ENCODE data around the gene DGKZ.
"Not testable (repeated sequence)": the region's sequence is repeated elsewhere in the genome, so short reads cannot be mapped to it uniquely, and the experiment has no call there.

Gene DGKZ

DNA sequence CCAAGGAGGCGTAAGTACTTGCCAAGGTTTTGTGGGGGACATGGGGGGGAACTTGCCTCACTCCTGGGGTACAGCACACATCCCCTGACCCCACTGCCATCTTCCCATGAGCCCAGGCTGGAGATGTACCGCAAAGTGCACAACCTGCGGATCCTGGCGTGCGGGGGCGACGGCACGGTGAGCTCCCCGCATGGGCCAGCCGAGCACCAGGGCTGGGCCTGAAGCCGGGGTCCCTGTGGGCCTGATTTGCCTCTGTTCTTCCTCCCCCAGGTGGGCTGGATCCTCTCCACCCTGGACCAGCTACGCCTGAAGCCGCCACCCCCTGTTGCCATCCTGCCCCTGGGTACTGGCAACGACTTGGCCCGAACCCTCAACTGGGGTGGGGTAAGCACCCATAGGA, 25.2 kb downstream of the DGKZ start:
- H3K4me1 ChIP-seq (ENCODE audit: control insufficient read depth in 2 of 2, insufficient read depth in 1 of 2, low read depth in 1 of 2, low read length in 2 of 2); H3K18ac ChIP-seq (ENCODE audit: low read length); H2BK15ac ChIP-seq (ENCODE audit: low read length); H3K23ac ChIP-seq (ENCODE audit: low read depth, low read length, poor library complexity); H2AFZ ChIP-seq (ENCODE audit: low read length); H3K27ac ChIP-seq (replicated peaks; ENCODE audit: low read length); H3K4ac ChIP-seq (ENCODE audit: low read length); H3K79me1 ChIP-seq (ENCODE audit: low read depth, low read length); H3K9me3 ChIP-seq (replicated peaks in 1 of 2; ENCODE audit: control insufficient read depth in 2 of 2, insufficient read depth in 1 of 2, low read depth in 1 of 2, low read length in 2 of 2); H3K4me3 ChIP-seq (ENCODE audit: low read length in 2 of 2); DNase-seq (ENCODE audit: low spot score); H3K27me3 ChIP-seq (ENCODE audit: control insufficient read depth in 3 of 3, insufficient read depth in 3 of 3, low read depth in 1 of 3, low read length in 3 of 3); H3K14ac ChIP-seq (ENCODE audit: low read length); H2AK5ac ChIP-seq (ENCODE audit: low read depth, low read length); H2BK5ac ChIP-seq (ENCODE audit: low read length); H2BK120ac ChIP-seq (ENCODE audit: low read depth, low read length); H2BK12ac ChIP-seq (ENCODE audit: low read length); H4K91ac ChIP-seq (ENCODE audit: low read depth, low read length, poor library complexity); H4K8ac ChIP-seq (ENCODE audit: low read depth, low read length): not testable (repeated sequence)
- Histone ChIP-seq H3K36me3 (replicated peaks in 1 of 2; ENCODE audit: control insufficient read depth in 2 of 2, insufficient read depth in 2 of 2, low read length in 2 of 2) (peaks cover 24 to 70% of the 10 kb centered on the region in 2 donors), H3K4me2 (ENCODE audit: insufficient read depth, low read length, poor library complexity, severe bottlenecking) (peak overlapping the region; percentile 2), H3K9ac (ENCODE audit: low read depth, low read length, poor library complexity) (peak overlapping the region; percentile 60)
- no CpG with 5 or more reads among the region's 15 CpGs for WGBS, 2 donors (ENCODE audit: extremely low coverage in 2 of 2, insufficient read length in 2 of 2, insufficient replicate concordance in 1 of 2)

DNA sequence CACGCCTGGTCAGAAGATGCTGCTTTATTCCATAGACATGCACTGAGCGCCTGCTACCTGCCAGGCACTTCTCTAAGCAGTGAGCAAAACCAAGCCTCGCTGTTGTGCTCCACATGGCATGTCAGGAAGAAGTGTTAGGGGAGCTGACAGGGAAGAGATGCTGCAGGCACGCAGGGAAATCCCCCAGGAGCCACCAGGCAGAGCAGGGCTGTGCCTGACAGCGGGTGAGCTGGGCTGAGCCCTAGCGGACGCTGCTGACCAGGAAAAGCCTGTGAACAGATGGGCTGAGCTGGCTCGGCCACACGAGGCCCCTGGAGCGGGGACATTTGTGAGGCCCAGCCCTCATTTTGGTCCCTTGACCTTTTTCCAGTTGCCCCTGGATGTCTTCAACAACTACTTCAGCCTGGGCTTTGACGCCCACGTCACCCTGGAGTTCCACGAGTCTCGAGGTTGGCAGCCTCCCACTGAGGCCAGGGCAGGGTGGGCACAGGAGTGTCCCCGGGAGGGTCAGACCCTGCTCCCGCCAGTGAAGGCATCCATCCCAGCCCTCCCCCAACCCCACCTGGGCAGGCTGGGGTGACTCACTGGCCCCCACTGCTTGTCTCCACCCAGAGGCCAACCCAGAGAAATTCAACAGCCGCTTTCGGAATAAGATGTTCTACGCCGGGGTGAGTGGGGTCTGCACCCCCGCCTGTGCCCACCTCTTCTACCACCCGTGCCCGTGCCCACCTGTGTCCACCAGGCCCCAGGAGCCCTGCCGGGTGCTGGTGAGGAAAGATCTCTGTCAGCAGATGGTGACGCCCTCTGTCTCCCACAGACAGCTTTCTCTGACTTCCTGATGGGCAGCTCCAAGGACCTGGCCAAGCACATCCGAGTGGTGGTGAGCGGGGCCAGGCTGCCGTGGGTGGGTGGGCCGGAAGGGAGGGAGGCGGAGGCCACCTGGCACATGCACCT, 26.8 kb downstream of the DGKZ start:
- Histone ChIP-seq H2AK5ac (ENCODE audit: low read depth, low read length) (no peak overlapping the region), H2BK120ac (ENCODE audit: low read depth, low read length) (no peak overlapping the region), H3K9me3 (replicated peaks in 1 of 2; ENCODE audit: control insufficient read depth in 2 of 2, insufficient read depth in 1 of 2, low read depth in 1 of 2, low read length in 2 of 2) (peaks cover 0 to 2% of the 10 kb centered on the region in 2 donors), H3K36me3 (replicated peaks in 1 of 2; ENCODE audit: control insufficient read depth in 2 of 2, insufficient read depth in 2 of 2, low read length in 2 of 2) (peaks cover 28 to 71% of the 10 kb centered on the region in 2 donors), H3K14ac (ENCODE audit: low read length) (no peak overlapping the region), H3K4me1 (ENCODE audit: control insufficient read depth in 2 of 2, insufficient read depth in 1 of 2, low read depth in 1 of 2, low read length in 2 of 2) (peaks cover 3 to 13% of the 10 kb centered on the region in 2 donors), H4K8ac (ENCODE audit: low read depth, low read length) (no peak overlapping the region), H3K27me3 (ENCODE audit: control insufficient read depth in 3 of 3, insufficient read depth in 3 of 3, low read depth in 1 of 3, low read length in 3 of 3) (no peaks in the 10 kb centered on the region), H3K4ac (ENCODE audit: low read length) (no peak overlapping the region), H3K23ac (ENCODE audit: low read depth, low read length, poor library complexity) (no peak overlapping the region), H3K9ac (ENCODE audit: low read depth, low read length, poor library complexity) (no peak overlapping the region), H2BK15ac (ENCODE audit: low read length) (no peak overlapping the region), H3K27ac (replicated peaks; ENCODE audit: low read length) (no peak overlapping the region), H2AFZ (ENCODE audit: low read length) (no peak overlapping the region), H4K91ac (ENCODE audit: low read depth, low read length, poor library complexity) (no peak overlapping the region), H3K4me2 (ENCODE audit: insufficient read depth, low read length, poor library complexity, severe bottlenecking) (no peak overlapping the region), H2BK5ac (ENCODE audit: low read length) (no peak overlapping the region), H3K18ac (ENCODE audit: low read length) (no peak overlapping the region), H3K79me1 (ENCODE audit: low read depth, low read length) (peaks cover 5% of the 10 kb centered on the region), H3K4me3 (ENCODE audit: low read length in 2 of 2) (peak overlapping the region in 1 of 2 donors; percentile 31), H2BK12ac (ENCODE audit: low read length) (no peak overlapping the region)
- no peak for DNase-seq (ENCODE audit: low spot score)
- no CpG with 5 or more reads among the region's 30 CpGs for WGBS, 2 donors (ENCODE audit: extremely low coverage in 2 of 2, insufficient read length in 2 of 2, insufficient replicate concordance in 1 of 2)

DNA sequence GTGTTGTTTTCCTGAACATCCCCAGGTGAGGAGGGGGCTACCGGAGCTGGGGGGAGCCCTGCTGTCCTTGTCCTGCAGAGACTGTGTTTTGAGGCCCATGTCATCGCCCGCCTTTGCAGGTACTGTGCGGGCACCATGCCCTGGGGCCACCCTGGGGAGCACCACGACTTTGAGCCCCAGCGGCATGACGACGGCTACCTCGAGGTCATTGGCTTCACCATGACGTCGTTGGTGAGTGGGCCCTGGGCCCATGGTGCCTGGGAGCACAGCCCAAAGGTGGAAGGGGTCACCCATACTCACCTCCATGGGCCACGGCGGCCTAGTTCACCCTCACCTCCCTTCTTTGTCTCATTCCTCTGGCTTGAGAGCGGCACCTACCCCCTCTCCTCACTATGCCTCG, 27.6 kb downstream of the DGKZ start:
- H3K9ac ChIP-seq (ENCODE audit: low read depth, low read length, poor library complexity) = no peak overlapping the region
- H3K27ac ChIP-seq (replicated peaks; ENCODE audit: low read length) = no peak overlapping the region
- no peak overlapping the region for H3K4me2 ChIP-seq (ENCODE audit: insufficient read depth, low read length, poor library complexity, severe bottlenecking)
- peaks cover 0 to 1% of the 10 kb centered on the region in 2 donors for H3K9me3 ChIP-seq (replicated peaks in 1 of 2; ENCODE audit: control insufficient read depth in 2 of 2, insufficient read depth in 1 of 2, low read depth in 1 of 2, low read length in 2 of 2)
- no peak overlapping the region for H2BK12ac ChIP-seq (ENCODE audit: low read length)
- peaks cover 8 to 14% of the 10 kb centered on the region in 2 donors for H3K4me1 ChIP-seq (ENCODE audit: control insufficient read depth in 2 of 2, insufficient read depth in 1 of 2, low read depth in 1 of 2, low read length in 2 of 2)
- no peak overlapping the region for H2AK5ac ChIP-seq (ENCODE audit: low read depth, low read length)
- H3K23ac ChIP-seq (ENCODE audit: low read depth, low read length, poor library complexity) = peak overlapping the region; percentile 43
- H2BK5ac ChIP-seq (ENCODE audit: low read length) = no peak overlapping the region
- no peak overlapping the region for H2BK120ac ChIP-seq (ENCODE audit: low read depth, low read length)
- no peak overlapping the region for H4K8ac ChIP-seq (ENCODE audit: low read depth, low read length)
- WGBS, 2 donors (ENCODE audit: extremely low coverage in 2 of 2, insufficient read length in 2 of 2, insufficient replicate concordance in 1 of 2) = no CpG with 5 or more reads among the region's 15 CpGs
- H3K4ac ChIP-seq (ENCODE audit: low read length) = no peak overlapping the region
- DNase-seq (ENCODE audit: low spot score) = no peak
- no peak overlapping the region for H3K14ac ChIP-seq (ENCODE audit: low read length)
- H3K79me1 ChIP-seq (ENCODE audit: low read depth, low read length) = peaks cover 5% of the 10 kb centered on the region
- H2BK15ac ChIP-seq (ENCODE audit: low read length) = no peak overlapping the region
- no peaks in the 10 kb centered on the region for H3K27me3 ChIP-seq (ENCODE audit: control insufficient read depth in 3 of 3, insufficient read depth in 3 of 3, low read depth in 1 of 3, low read length in 3 of 3)
- H3K18ac ChIP-seq (ENCODE audit: low read length) = no peak overlapping the region
- peaks cover 28 to 68% of the 10 kb centered on the region in 2 donors for H3K36me3 ChIP-seq (replicated peaks in 1 of 2; ENCODE audit: control insufficient read depth in 2 of 2, insufficient read depth in 2 of 2, low read length in 2 of 2)
- H2AFZ ChIP-seq (ENCODE audit: low read length) = no peak overlapping the region
- H4K91ac ChIP-seq (ENCODE audit: low read depth, low read length, poor library complexity) = no peak overlapping the region
- no peak overlapping the region for H3K4me3 ChIP-seq (ENCODE audit: low read length in 2 of 2)

DNA sequence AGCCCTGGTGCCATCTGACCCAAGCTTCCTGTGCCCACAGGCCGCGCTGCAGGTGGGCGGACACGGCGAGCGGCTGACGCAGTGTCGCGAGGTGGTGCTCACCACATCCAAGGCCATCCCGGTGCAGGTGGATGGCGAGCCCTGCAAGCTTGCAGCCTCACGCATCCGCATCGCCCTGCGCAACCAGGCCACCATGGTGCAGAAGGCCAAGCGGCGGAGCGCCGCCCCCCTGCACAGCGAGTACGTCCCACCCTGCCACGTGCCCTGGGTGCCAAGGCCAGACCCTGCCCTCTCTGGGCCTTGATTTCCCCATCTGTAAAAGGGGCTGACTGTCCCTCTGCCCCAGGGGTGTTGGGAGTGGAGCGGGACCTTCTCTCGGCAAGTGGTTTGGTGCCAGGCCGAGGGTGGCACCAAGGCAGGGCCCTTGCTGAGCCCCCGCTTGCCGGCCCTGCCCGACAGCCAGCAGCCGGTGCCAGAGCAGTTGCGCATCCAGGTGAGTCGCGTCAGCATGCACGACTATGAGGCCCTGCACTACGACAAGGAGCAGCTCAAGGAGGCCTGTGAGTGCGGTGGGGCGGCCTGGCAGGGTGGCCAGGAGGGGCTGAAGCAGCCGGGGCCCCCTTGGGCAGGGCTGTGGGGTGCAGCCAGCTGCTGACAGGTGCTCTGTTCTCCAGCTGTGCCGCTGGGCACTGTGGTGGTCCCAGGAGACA, 28.3 kb downstream of the DGKZ start:
- H4K91ac ChIP-seq (ENCODE audit: low read depth, low read length, poor library complexity) = no peak overlapping the region
- no peak overlapping the region for H2AK5ac ChIP-seq (ENCODE audit: low read depth, low read length)
- no peak overlapping the region for H4K8ac ChIP-seq (ENCODE audit: low read depth, low read length)
- H3K4me3 ChIP-seq (ENCODE audit: low read length in 2 of 2) = no peak overlapping the region
- WGBS, 2 donors (ENCODE audit: extremely low coverage in 2 of 2, insufficient read length in 2 of 2, insufficient replicate concordance in 1 of 2) = no CpG with 5 or more reads among the region's 38 CpGs
- no peak overlapping the region for H3K18ac ChIP-seq (ENCODE audit: low read length)
- H3K27me3 ChIP-seq (ENCODE audit: control insufficient read depth in 3 of 3, insufficient read depth in 3 of 3, low read depth in 1 of 3, low read length in 3 of 3) = no peaks in the 10 kb centered on the region
- peak overlapping the region; percentile 3 for H3K9ac ChIP-seq (ENCODE audit: low read depth, low read length, poor library complexity)
- no peak overlapping the region for H3K4ac ChIP-seq (ENCODE audit: low read length)
- no peak overlapping the region for H2BK12ac ChIP-seq (ENCODE audit: low read length)
- H3K23ac ChIP-seq (ENCODE audit: low read depth, low read length, poor library complexity) = peak overlapping the region; percentile 43
- DNase-seq (ENCODE audit: low spot score) = no peak
- no peak overlapping the region for H2BK15ac ChIP-seq (ENCODE audit: low read length)
- peaks cover 8 to 11% of the 10 kb centered on the region in 2 donors for H3K4me1 ChIP-seq (ENCODE audit: control insufficient read depth in 2 of 2, insufficient read depth in 1 of 2, low read depth in 1 of 2, low read length in 2 of 2)
- peaks cover 5% of the 10 kb centered on the region for H3K79me1 ChIP-seq (ENCODE audit: low read depth, low read length)
- no peak overlapping the region for H2BK120ac ChIP-seq (ENCODE audit: low read depth, low read length)
- H2AFZ ChIP-seq (ENCODE audit: low read length) = no peak overlapping the region
- H3K27ac ChIP-seq (replicated peaks; ENCODE audit: low read length) = no peak overlapping the region
- no peak overlapping the region for H3K4me2 ChIP-seq (ENCODE audit: insufficient read depth, low read length, poor library complexity, severe bottlenecking)
- no peak overlapping the region for H2BK5ac ChIP-seq (ENCODE audit: low read length)
- H3K14ac ChIP-seq (ENCODE audit: low read length) = peak overlapping the region; percentile 21
- H3K36me3 ChIP-seq (replicated peaks in 1 of 2; ENCODE audit: control insufficient read depth in 2 of 2, insufficient read depth in 2 of 2, low read length in 2 of 2) = peaks cover 26 to 61% of the 10 kb centered on the region in 2 donors
- no peaks in the 10 kb centered on the region for H3K9me3 ChIP-seq (replicated peaks in 1 of 2; ENCODE audit: control insufficient read depth in 2 of 2, insufficient read depth in 1 of 2, low read depth in 1 of 2, low read length in 2 of 2)

All from neuronal stem cell (in vitro differentiated cells).